A673 (cell line): ENCODE measurements around the gene ARNT2. TPM values are rescaled to one million over a fixed set of nuclear protein-coding genes. Genes with fewer than 3 reads are reported as not detected.

Source experiments
- BruUV-seq: library from RNA; stranded (reverse); fragments of 400-500 nt; replicated peaks from 2 replicates; lab custom pipeline; 2021; lab: Mats Ljungman, UMichigan
- CTCF ChIA-PET: fragments of 300-600 bp; sonication (Branson Sonifier 250); formaldehyde crosslinking; loops from one replicate; lab custom pipeline; 2022; ENCODE audit warnings: antibody characterized with exemption; lab: Charles Lee
- POLR2A ChIA-PET: fragments of 300-600 bp; sonication (Branson Sonifier 250); formaldehyde crosslinking; loops from one replicate; lab custom pipeline; 2022; ENCODE audit warnings: antibody characterized with exemption; ENCODE audit not compliant: low non-redundant PET; lab: Charles Lee
- DNase-seq: peaks from one replicate; pipeline ENCODE4 v3.0.0-alpha.2; 2015; ENCODE audit warnings: low spot score
- H3K27ac ChIP-seq: fragments of 200-600 bp; sonication (generic); 2 replicates; pipeline ENCODE4 v1.5.1; 2016; ENCODE audit warnings: mixed run types, low read depth, mild to moderate bottlenecking, mixed read lengths, antibody characterized with exemption, low read length; ENCODE audit not compliant: poor library complexity, severe bottlenecking
- H3K27me3 ChIP-seq: fragments of 200-600 bp; sonication (generic); replicated peaks from 2 replicates; pipeline ENCODE4 v1.6.1; 2017; ENCODE audit warnings: mixed run types, low read depth, mild to moderate bottlenecking, mixed read lengths, antibody characterized with exemption, low read length; ENCODE audit not compliant: insufficient read depth, poor library complexity
- H3K36me3 ChIP-seq: fragments of 200-600 bp; sonication (generic); 2 replicates; pipeline ENCODE4 v1.6.1; 2016; ENCODE audit warnings: mixed run types, mild to moderate bottlenecking, mixed read lengths, antibody characterized with exemption, low read length; ENCODE audit not compliant: insufficient read depth, poor library complexity, severe bottlenecking
- H3K4me1 ChIP-seq: fragments of 200-600 bp; sonication (generic); 2 replicates; pipeline ENCODE4 v1.6.1; 2017; ENCODE audit warnings: mixed run types, mild to moderate bottlenecking, mixed read lengths, antibody characterized with exemption, low read length; ENCODE audit not compliant: insufficient read depth, poor library complexity, severe bottlenecking
- H3K4me3 ChIP-seq: fragments of 200-600 bp; sonication (generic); 2 replicates; pipeline ENCODE4 v1.5.1; 2016; ENCODE audit warnings: low read depth, mixed run types, mild to moderate bottlenecking, mixed read lengths, low read length; ENCODE audit not compliant: poor library complexity, severe bottlenecking
- H3K9me3 ChIP-seq: fragments of 200-600 bp; sonication (generic); 2 replicates; pipeline ENCODE4 v1.6.1; 2016; ENCODE audit warnings: mixed run types, low read depth, mild to moderate bottlenecking, mixed read lengths, antibody characterized with exemption, low read length; ENCODE audit not compliant: poor library complexity, severe bottlenecking
- CTCF ChIP-seq: fragments of 300-800, 200-600 bp; sonication (generic); conservative IDR thresholded peaks from 2 replicates; pipeline ENCODE4 v1.5.1; 2017; ENCODE audit warnings: low read depth, mild to moderate bottlenecking, antibody characterized with exemption, low read length, moderate library complexity, mixed read lengths
- EZH2 ChIP-seq: fragments of 200-600 bp; sonication (generic); IDR thresholded peaks from 2 replicates; pipeline ENCODE4 v1.6.1; 2017; ENCODE audit warnings: borderline replicate concordance, low read depth, mild to moderate bottlenecking, mixed read lengths, antibody characterized with exemption, low read length; ENCODE audit not compliant: poor library complexity, severe bottlenecking
- intact Hi-C: fragments of 100-400 bp; cut with micrococcal nuclease; formaldehyde crosslinking; loops from one replicate; pipeline ENCODE4 v1.10.0; 2022; ENCODE audit not compliant: unreplicated experiment
- total RNA-seq: library from RNA; stranded (reverse); gene quantifications from 2 replicates; pipeline ENCODE4 v1.2.3, GENCODE V29; 2021

Gene ARNT2
- total RNA-seq, 1 experiment from 2014 or later: 2.1 TPM

GRCh38 chr15:80464951-80465625, 60.9 kb downstream of the ARNT2 start:
- Histone ChIP-seq H3K27me3 (no peaks in the 10 kb centered on the region), H3K36me3 (no peaks in the 10 kb centered on the region), H3K27ac (no peak overlapping the region), H3K9me3 (no peaks in the 10 kb centered on the region), H3K4me3 (no peak overlapping the region), H3K4me1 (no peaks in the 10 kb centered on the region)
- no peak for DNase-seq
- ChIA-PET POLR2A (no interaction called here), CTCF (no interaction called here)
- TF ChIP-seq CTCF (no peak), EZH2 (no peak)
- no TSS peak for BruUV-seq
- intact Hi-C loops: no loop called here

- ChIA-PET CTCF (no interaction called here), POLR2A (no interaction called here)
- H3K36me3 ChIP-seq: no peaks in the 10 kb centered on the region
- no peak for DNase-seq
- no peak for TF ChIP-seq CTCF
- TF ChIP-seq EZH2: no peak
- intact Hi-C loops: no loop called here
- H3K27me3 ChIP-seq: no peaks in the 10 kb centered on the region
- no peaks in the 10 kb centered on the region for H3K4me1 ChIP-seq
- no peak overlapping the region for H3K4me3 ChIP-seq
- no peaks in the 10 kb centered on the region for H3K9me3 ChIP-seq
- BruUV-seq: no TSS peak
- no peak overlapping the region for H3K27ac ChIP-seq
These were observed 61.4 kb downstream of the ARNT2 start for GRCh38 chr15:80465626-80466005.

- ChIA-PET CTCF (no interaction called here), POLR2A (no interaction called here)
- TF ChIP-seq EZH2 (no peak), CTCF (no peak)
- no peak overlapping the region for H3K4me3 ChIP-seq
- no peaks in the 10 kb centered on the region for H3K36me3 ChIP-seq
- no peak overlapping the region for H3K27ac ChIP-seq
- intact Hi-C loops: no loop called here
- H3K9me3 ChIP-seq: no peaks in the 10 kb centered on the region
- no TSS peak for BruUV-seq
- DNase-seq: no peak
- H3K4me1 ChIP-seq: no peaks in the 10 kb centered on the region
- no peaks in the 10 kb centered on the region for H3K27me3 ChIP-seq
These were observed 62.4 kb downstream of the ARNT2 start for GRCh38 chr15:80466543-80466942.
